Omental fat pad (tissue), 4 donors: ENCODE data around the gene RAB44. TPM values are rescaled to one million over a fixed set of nuclear protein-coding genes. Genes with fewer than 3 reads are reported as not detected.

Experiments
- ATAC-seq: fragments of 150-250 bp; one replicate; pipeline ENCODE4 v1.9.1; 2016; ENCODE audit warnings: mild to moderate bottlenecking, moderate library complexity; ENCODE audit not compliant: low FRiP score
- DNase-seq: peaks from one replicate; pipeline ENCODE4 v3.0.0-alpha.2; 2019; ENCODE audit warnings: low spot score
- CTCF ChIP-seq, 3 donors: fragments of 450-650 bp; IDR thresholded peaks; one replicate each; pipeline ENCODE4 v1.5.1; 2016 to 2017; ENCODE audit warnings: antibody characterized with exemption in 3 of 3, mild to moderate bottlenecking in 3 of 3, moderate library complexity in 2 of 3
- total RNA-seq, 4 donors: library from RNA; depleted of rRNA; stranded (reverse); fragments of >200 nt; gene quantifications; one replicate each; pipeline ENCODE4 v1.1.0, GENCODE V29; 2016

Gene RAB44
- total RNA-seq, 4 donors from 2014 or later, result 0.19 to 2.4 (median 0.43) TPM

- no peak for DNase-seq
- no peak for TF ChIP-seq CTCF (IDR thresholded peaks at IDR 0.05)
- ATAC-seq, result no peak
Observed at GRCh38 chr6:36676141-36677058, 21.2 kb upstream of the RAB44 start.

DNA sequence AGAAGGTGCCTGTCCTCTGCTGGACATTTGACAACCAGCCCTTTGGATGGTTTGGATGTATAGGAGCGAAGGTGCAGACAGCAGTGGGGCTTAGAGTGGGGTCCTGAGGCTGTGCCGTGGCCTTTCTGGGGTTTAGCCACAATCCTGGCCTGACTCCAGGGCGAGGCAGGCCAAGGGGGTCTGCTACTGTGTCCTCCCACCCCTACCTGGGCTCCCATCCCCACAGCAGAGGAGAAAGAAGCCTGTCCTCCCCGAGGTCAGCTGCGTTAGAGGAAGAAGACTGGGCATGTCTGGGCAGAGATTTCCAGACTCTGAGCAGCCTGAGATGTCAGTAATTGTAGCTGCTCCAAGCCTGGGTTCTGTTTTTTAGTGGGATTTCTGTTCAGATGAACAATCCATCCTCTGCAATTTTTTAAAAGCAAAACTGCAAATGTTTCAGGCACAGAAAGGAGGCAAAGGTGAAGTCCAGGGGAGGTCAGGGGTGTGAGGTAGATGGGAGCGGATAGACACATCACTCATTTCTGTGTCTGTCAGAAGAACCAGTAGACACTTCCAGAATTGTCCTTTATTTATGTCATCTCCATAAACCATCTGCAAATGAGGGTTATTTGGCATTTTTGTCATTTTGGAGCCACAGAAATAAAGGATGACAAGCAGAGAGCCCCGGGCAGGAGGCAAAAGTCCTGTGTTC, 20.4 kb upstream of the RAB44 start:
- no peak for TF ChIP-seq CTCF (IDR thresholded peaks at IDR 0.05)
- DNase-seq (no peak), ATAC-seq (no peak)

DNA sequence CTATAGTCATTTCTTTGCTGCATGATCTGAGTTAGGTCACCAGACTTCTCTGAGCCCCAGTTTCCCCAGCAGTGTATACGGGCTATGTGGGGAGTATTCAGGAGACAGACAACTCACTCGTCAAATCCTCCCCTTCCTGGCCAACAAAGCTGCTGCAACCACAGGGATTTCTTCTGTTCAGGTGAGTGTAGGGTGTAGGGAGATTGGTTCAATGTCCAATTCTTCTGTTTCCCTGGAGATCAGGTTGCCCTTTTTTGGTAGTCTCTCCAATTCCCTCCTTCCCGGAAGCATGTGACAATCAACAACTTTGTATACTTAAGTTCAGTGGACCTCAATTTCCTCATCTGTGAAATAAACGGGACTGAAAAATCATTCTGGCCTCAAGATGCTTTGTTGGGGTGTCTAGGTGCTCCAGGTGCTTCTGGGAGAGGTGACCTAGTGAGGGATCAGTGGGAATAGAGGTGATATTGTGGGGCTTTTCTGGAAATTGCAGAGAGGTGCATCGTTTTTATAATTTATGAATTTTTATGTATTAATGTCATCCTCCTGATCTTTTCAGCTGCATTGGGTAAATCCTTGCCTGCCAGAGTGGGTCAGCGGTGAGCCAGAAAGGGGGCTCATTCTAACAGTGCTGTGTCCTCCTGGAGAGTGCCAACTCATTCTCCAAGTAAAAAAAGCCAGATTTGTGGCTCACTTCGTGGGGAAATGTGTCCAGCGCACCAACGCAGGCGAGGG, 19.7 kb upstream of the RAB44 start:
- DNase-seq (no peak), ATAC-seq (no peak)
- TF ChIP-seq CTCF (IDR thresholded peaks at IDR 0.05), result no peak

- DNase-seq, result peak; percentile 81
- no peak for TF ChIP-seq CTCF (IDR thresholded peaks at IDR 0.05)
- peak; percentile 78 for ATAC-seq
Observed at GRCh38 chr6:36678488-36679042, 19.1 kb upstream of the RAB44 start, which contains the start of gene CDKN1A. CDKN1A (plus strand) TSS chr6:36678714; CDS start chr6:36684102, 5,388 bp downstream.

- ATAC-seq (peak; percentile 14), DNase-seq (peak; percentile 65)
- no peak for TF ChIP-seq CTCF (IDR thresholded peaks at IDR 0.05)
Observed at GRCh38 chr6:36679043-36679833, 18.4 kb upstream of the RAB44 start.
